Activated T-helper 1 cell treated with Interleukin-2 at 50 U/mL for 16 hours (primary cell): ENCODE measurements around the gene F13A1.

Experiments used
- DNase-seq: peaks from one replicate; pipeline ENCODE4 v3.0.0-alpha.2; 2020; ENCODE audit warnings: low read depth

The F13A1 gene

GRCh38 chr6:6319952-6320811 lies at the start of gene F13A1:
Gene F13A1 (minus strand): TSS chr6:6320662. CDS start chr6:6318664, 1,998 bp downstream.
- no peak for DNase-seq

GRCh38 chr6:6368684-6369052 lies 48.2 kb upstream of the F13A1 start:
- no peak for DNase-seq

GRCh38 chr6:6368040-6368683 lies 47.7 kb upstream of the F13A1 start:
- no peak for DNase-seq

GRCh38 chr6:6366803-6367202 lies 46.3 kb upstream of the F13A1 start:
- DNase-seq, result no peak

GRCh38 chr6:6365242-6365641 lies 44.8 kb upstream of the F13A1 start:
- no peak for DNase-seq

GRCh38 chr6:6362056-6362840 lies 41.8 kb upstream of the F13A1 start:
- DNase-seq, result no peak

- no peak for DNase-seq
Measured at GRCh38 chr6:6357530-6357929, 37.1 kb upstream of the F13A1 start.

GRCh38 chr6:6357032-6357431 lies 36.6 kb upstream of the F13A1 start:
- DNase-seq, result no peak

- no peak for DNase-seq
Measured at GRCh38 chr6:6352772-6353171, 32.3 kb upstream of the F13A1 start.

- DNase-seq, result no peak
Measured at GRCh38 chr6:6351511-6352025, 31.1 kb upstream of the F13A1 start.

GRCh38 chr6:6350696-6351095 lies 30.2 kb upstream of the F13A1 start:
- no peak for DNase-seq

- no peak for DNase-seq
Measured at GRCh38 chr6:6348256-6348655, 27.8 kb upstream of the F13A1 start.

- DNase-seq, result no peak
Measured at GRCh38 chr6:6346427-6347023, 26.1 kb upstream of the F13A1 start.

- no peak for DNase-seq
Measured at GRCh38 chr6:6333501-6333900, 13.0 kb upstream of the F13A1 start.

- no peak for DNase-seq
Measured at GRCh38 chr6:6332811-6333244, 12.4 kb upstream of the F13A1 start.

- DNase-seq, result no peak
Measured at GRCh38 chr6:6331946-6332601, 11.6 kb upstream of the F13A1 start.

GRCh38 chr6:6331393-6331792 lies 10.9 kb upstream of the F13A1 start:
- no peak for DNase-seq

- DNase-seq, result no peak
Measured at GRCh38 chr6:6330407-6330806, 9.9 kb upstream of the F13A1 start.

- no peak for DNase-seq
Measured at GRCh38 chr6:6328451-6328850, 8.0 kb upstream of the F13A1 start.

GRCh38 chr6:6323352-6323751 lies 2.9 kb upstream of the F13A1 start:
- no peak for DNase-seq

- no peak for DNase-seq
Measured at GRCh38 chr6:6320901-6321300, 439 bp upstream of the F13A1 start.
